H1 (cell line): ENCODE results near the gene CXCR1. TPM values are rescaled to one million over a fixed set of nuclear protein-coding genes. Genes with fewer than 3 reads are reported as not detected.

Experiments used
- CTCF ChIA-PET: fragments of 300-600 bp; sonication (Branson Sonifier 250); formaldehyde crosslinking; loops from one replicate; lab custom pipeline; 2021; ENCODE audit not compliant: partially characterized antibody; lab: Charles Lee
- POLR2A ChIA-PET: fragments of 300-600 bp; sonication (Branson Sonifier 250); formaldehyde crosslinking; loops from one replicate; lab custom pipeline; 2021; ENCODE audit warnings: inconsistent platforms; ENCODE audit not compliant: partially characterized antibody; lab: Charles Lee
- DNase-seq, 2 experiments: peaks; one replicate each; pipeline versions ENCODE4 v3.0.0 to v3.0.0-alpha.2; 2010 to 2022; ENCODE audit warnings: low spot score in 2 of 2, low read depth in 1 of 2, mixed read lengths in 1 of 2
- FAIRE-seq: peaks from 2 replicates; lab custom pipeline; 2011; peaks lifted over from hg19 to GRCh38; lab: Jason Lieb, UNC
- H2AFZ ChIP-seq: 2 replicates; pipeline ENCODE4 v1.8.1; 2012; ENCODE audit warnings: low read length, inconsistent platforms
- H2AK5ac ChIP-seq: 2 replicates; pipeline ENCODE4 v1.6.1; 2013; ENCODE audit warnings: low read depth, low read length
- H2BK120ac ChIP-seq: replicated peaks from 2 replicates; pipeline ENCODE3; 2013; ENCODE audit warnings: low read depth, low read length, inconsistent platforms
- H2BK12ac ChIP-seq: 2 replicates; pipeline ENCODE4 v1.6.1; 2013; ENCODE audit warnings: low read depth, low read length
- H2BK15ac ChIP-seq: 2 replicates; pipeline ENCODE4 v1.6.1; 2013; ENCODE audit warnings: low read length
- H2BK20ac ChIP-seq: 2 replicates; pipeline ENCODE4 v1.6.1; 2013; ENCODE audit warnings: low read length
- H2BK5ac ChIP-seq: 2 replicates; pipeline ENCODE4 v1.6.1; 2013; ENCODE audit warnings: low read depth, low read length
- H3K14ac ChIP-seq: 2 replicates; pipeline ENCODE4 v1.6.1; 2013; ENCODE audit warnings: inconsistent platforms; ENCODE audit not compliant: insufficient read length
- H3K18ac ChIP-seq: 2 replicates; pipeline ENCODE4 v1.6.1; 2013; ENCODE audit warnings: low read length; ENCODE audit errors: extremely low read depth
- H3K23ac ChIP-seq: 2 replicates; pipeline ENCODE4 v1.6.1; 2013; ENCODE audit warnings: inconsistent platforms; ENCODE audit not compliant: insufficient read length
- H3K23me2 ChIP-seq: 2 replicates; pipeline ENCODE4 v1.6.1; 2013; ENCODE audit warnings: low read depth, low read length
- H3K27ac ChIP-seq: 2 replicates; pipeline ENCODE4 v1.6.1; 2011; ENCODE audit warnings: low read depth, low read length, inconsistent platforms
- H3K27me3 ChIP-seq, 4 experiments: replicated peaks in 1 of 4; 1 replicate in 1 of 4; 2 replicates in 3 of 4; pipeline versions ENCODE4 v1.6.1 to v1.8.1; 2011 to 2013; ENCODE audit warnings: low read length in 3 of 4, mild to moderate bottlenecking in 3 of 4, inconsistent platforms in 2 of 4, mixed read lengths in 2 of 4, moderate library complexity in 1 of 4; ENCODE audit not compliant: control insufficient read depth in 3 of 4, insufficient read depth in 3 of 4; ENCODE audit errors: extremely low read depth in 1 of 4
- H3K36me3 ChIP-seq, 4 experiments: 2 replicates each; pipeline versions ENCODE4 v1.6.1 to v1.8.1; 2011 to 2013; ENCODE audit warnings: mild to moderate bottlenecking in 4 of 4, low read length in 3 of 4, moderate library complexity in 2 of 4, control low read depth in 1 of 4, inconsistent platforms in 1 of 4; ENCODE audit not compliant: insufficient read depth in 4 of 4, control insufficient read depth in 2 of 4
- H3K4ac ChIP-seq: replicated peaks from 2 replicates; pipeline ENCODE3; 2013; ENCODE audit warnings: low read length, low read depth, mixed read lengths, inconsistent platforms; ENCODE audit not compliant: insufficient read length
- H3K4me1 ChIP-seq, 4 experiments: replicated peaks in 1 of 4; 1 replicate in 1 of 4; 2 replicates in 3 of 4; pipeline versions ENCODE4 v1.6.1 to v1.8.1; 2011 to 2013; ENCODE audit warnings: low read length in 3 of 4, inconsistent platforms in 2 of 4, mixed read lengths in 1 of 4; ENCODE audit not compliant: insufficient read depth in 4 of 4, control insufficient read depth in 3 of 4
- H3K4me2 ChIP-seq, 2 experiments: 2 replicates each; pipeline versions ENCODE4 v1.6.1 to v1.8.1; 2011 to 2013; ENCODE audit warnings: low read depth in 2 of 2, low read length in 2 of 2, control low read depth in 1 of 2, inconsistent platforms in 1 of 2, mild to moderate bottlenecking in 1 of 2; ENCODE audit not compliant: insufficient read depth in 1 of 2
- H3K4me3 ChIP-seq, 4 experiments: fragments of 200-600, 300-600 bp in 1 of 4; sonication (generic), shearing (Covaris generic), sonication (Bioruptor Twin) in 1 of 4; 2 replicates each; pipeline versions ENCODE4 v1.5.1 to v1.8.1; 2011 to 2016; ENCODE audit warnings: low read length in 4 of 4, low read depth in 3 of 4, control low read depth in 2 of 4, inconsistent platforms in 2 of 4, mild to moderate bottlenecking in 2 of 4, mixed read lengths in 1 of 4, moderate library complexity in 1 of 4; ENCODE audit not compliant: insufficient read depth in 2 of 4; ENCODE audit errors: extremely low read depth in 1 of 4
- H3K56ac ChIP-seq: replicated peaks from 2 replicates; pipeline ENCODE3; 2013; ENCODE audit warnings: low read depth, mild to moderate bottlenecking, mixed read lengths, low read length, inconsistent platforms; ENCODE audit not compliant: insufficient read length
- H3K79me1 ChIP-seq: 2 replicates; pipeline ENCODE4 v1.6.1; 2013; ENCODE audit warnings: low read depth, low read length, control low read depth
- H3K79me2 ChIP-seq, 2 experiments: 2 replicates each; pipeline versions ENCODE4 v1.6.1 to v1.8.1; 2012 to 2013; ENCODE audit warnings: low read length in 2 of 2, mild to moderate bottlenecking in 2 of 2, inconsistent platforms in 1 of 2; ENCODE audit not compliant: insufficient read depth in 2 of 2, control insufficient read depth in 1 of 2
- H3K9ac ChIP-seq, 4 experiments: replicated peaks in 1 of 4; 1 replicate in 1 of 4; 2 replicates in 3 of 4; pipeline versions ENCODE4 v1.6.1 to v1.8.1; 2011 to 2013; ENCODE audit warnings: low read depth in 3 of 4, low read length in 3 of 4, control low read depth in 2 of 4, mild to moderate bottlenecking in 2 of 4, moderate library complexity in 2 of 4, inconsistent platforms in 1 of 4; ENCODE audit errors: extremely low read depth in 1 of 4
- H3K9me3 ChIP-seq, 2 experiments: 2 replicates each; pipeline versions ENCODE4 v1.6.1 to v1.8.1; 2012 to 2013; ENCODE audit warnings: mild to moderate bottlenecking in 2 of 2, moderate library complexity in 2 of 2, control low read depth in 1 of 2, inconsistent platforms in 1 of 2, low read depth in 1 of 2, low read length in 1 of 2, mixed read lengths in 1 of 2; ENCODE audit not compliant: insufficient read depth in 2 of 2
- H4K20me1 ChIP-seq, 2 experiments: replicated peaks in 1 of 2; 2 replicates each; pipeline versions ENCODE3 to v1.8.1; 2011 to 2013; ENCODE audit warnings: inconsistent platforms in 2 of 2, low read length in 2 of 2, mild to moderate bottlenecking in 1 of 2; ENCODE audit not compliant: insufficient read depth in 2 of 2, control insufficient read depth in 1 of 2
- H4K5ac ChIP-seq: 2 replicates; pipeline ENCODE4 v1.6.1; 2013; ENCODE audit warnings: low read length, low read depth, mixed read lengths, inconsistent platforms; ENCODE audit not compliant: insufficient read length
- H4K8ac ChIP-seq: 2 replicates; pipeline ENCODE4 v1.8.0; 2013; ENCODE audit warnings: mild to moderate bottlenecking, moderate library complexity, low read length, inconsistent platforms; ENCODE audit not compliant: insufficient read depth; ENCODE audit errors: extremely low read depth
- H4K91ac ChIP-seq: replicated peaks from 2 replicates; pipeline ENCODE3; 2013; ENCODE audit warnings: low read length, mixed read lengths, inconsistent platforms; ENCODE audit not compliant: insufficient read length
- ASH2L ChIP-seq: fragments of 200-600, 300-600 bp; sonication (generic); IDR thresholded peaks from one replicate; pipeline ENCODE4 v1.7.1; 2017; ENCODE audit warnings: low read length
- CBX5 ChIP-seq: fragments of 300-800, 300-1000 bp; sonication (generic); IDR thresholded peaks from 2 replicates; pipeline ENCODE4 v1.7.1; 2016; ENCODE audit warnings: antibody characterized with exemption, low read length, low read depth
- CTBP2 ChIP-seq: IDR thresholded peaks from 2 replicates; pipeline ENCODE4 v1.7.0; 2011; ENCODE audit warnings: borderline replicate concordance, mild to moderate bottlenecking, moderate library complexity, mixed read lengths, low read length; ENCODE audit not compliant: insufficient read depth, insufficient read length
- GTF2F1 ChIP-seq: IDR thresholded peaks from 2 replicates; pipeline ENCODE4 v1.6.1; 2012; ENCODE audit warnings: low read depth, low read length, improper control_type of control experiment, borderline replicate concordance
- NRF1 ChIP-seq: IDR thresholded peaks from 2 replicates; pipeline ENCODE4 v1.6.1; 2011; ENCODE audit warnings: mild to moderate bottlenecking, low read depth, low read length, improper control_type of control experiment
- POLR2AphosphoS5 ChIP-seq: IDR thresholded peaks from 2 replicates; pipeline ENCODE4 v1.6.1; 2011; ENCODE audit warnings: low read depth, low read length
- SRF ChIP-seq: IDR thresholded peaks from 2 replicates; pipeline ENCODE4 v1.6.1; 2011; ENCODE audit warnings: mild to moderate bottlenecking, low read depth, low read length, moderate library complexity
- WGBS, 2 experiments: shearing (Covaris generic) in 1 of 2; methylation state at CpG; one replicate each; pipeline versions ENCODE4 v1.1.6 to v1.1.7; 2013 to 2015; ENCODE audit warnings: low lambda C conversion rate in 2 of 2, mixed read lengths in 2 of 2, inconsistent platforms in 1 of 2, low coverage in 1 of 2, missing lambda C conversion rate in 1 of 2; ENCODE audit not compliant: insufficient replicate concordance in 2 of 2, insufficient coverage in 1 of 2, insufficient read length in 1 of 2; ENCODE audit errors: extremely low coverage in 1 of 2, missing lambda C conversion rate in 1 of 2; 5-methylcytosine and 5-hydroxymethylcytosine counted together
- polyA plus RNA-seq, 7 experiments: library from polyadenylated mRNA; depleted of rRNA in 3 of 7; stranded (reverse) in 5 of 7; unstranded in 2 of 7; fragments of >200 nt in 5 of 7; fragments of 200-250 nt in 2 of 7; gene quantifications; 1 replicate in 5 of 7; 2 replicates in 1 of 7; 4 replicates in 1 of 7; pipeline versions ENCODE4 v1.2.1 to v1.2.3, GENCODE V29; 2011 to 2013; ENCODE audit warnings: missing spikeins in 2 of 7, mixed read lengths in 2 of 7
- total RNA-seq: library from RNA; stranded (reverse); fragmentation: NEBNext Ultra II Directional; extraction: Animal tissue kit (Norgen Biotek cat#: 25700); gene quantifications from 2 replicates; pipeline ENCODE4 v1.2.1, GENCODE V29; 2021

The CXCR1 gene
- total and polyA plus RNA-seq, 2 of the 8 experiments (the other 6 are each of a cell fraction or from before 2014, with no cell fraction given) = not detected

DNA sequence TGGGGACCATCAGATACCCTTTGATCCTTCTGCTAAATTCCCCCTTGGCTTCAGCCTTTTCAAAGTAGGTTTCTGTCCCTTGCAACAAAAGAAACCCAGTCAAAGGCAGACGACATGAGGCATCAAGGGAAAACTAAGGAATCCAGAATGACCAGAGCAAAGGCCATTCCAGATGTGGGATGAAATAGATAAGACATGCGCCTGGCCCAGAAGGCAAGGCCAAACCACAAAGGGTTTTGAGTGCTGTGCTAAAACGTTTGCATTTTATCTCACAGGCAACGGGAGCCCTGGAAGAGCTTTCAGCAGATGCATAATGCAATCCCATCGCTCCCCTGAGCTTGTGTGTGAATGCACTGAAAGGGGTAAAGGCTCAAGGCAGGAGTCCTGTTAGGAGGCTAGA lies 17.7 kb downstream of the CXCR1 start:
- Histone ChIP-seq H3K4me2 (no peak overlapping the region), H3K9me3 (peaks cover 0 to 7% of the 10 kb centered on the region in 2 experiments; a peak in 2 of 4 replicates), H4K5ac (no peak overlapping the region), H2BK12ac (no peak overlapping the region), H3K79me1 (no peaks in the 10 kb centered on the region), H4K8ac (no peak overlapping the region), H3K23ac (no peak overlapping the region), H3K4me3 (no peak overlapping the region), H3K27ac (no peak overlapping the region), H3K36me3 (no peaks in the 10 kb centered on the region), H3K4me1 (no peaks in the 10 kb centered on the region; a peak in 2 of 7 replicates), H3K23me2 (no peaks in the 10 kb centered on the region; the same call in 1 of the 2 replicates), H4K91ac (no peak overlapping the region), H3K18ac (no peak overlapping the region), H2BK5ac (no peak overlapping the region), H2BK120ac (no peak overlapping the region), H2BK15ac (no peak overlapping the region), H3K14ac (no peak overlapping the region), H3K27me3 (no peaks in the 10 kb centered on the region), H2AK5ac (no peak overlapping the region), H3K9ac (no peak overlapping the region), H3K4ac (no peak overlapping the region), H4K20me1 (no peaks in the 10 kb centered on the region), H3K56ac (no peak overlapping the region), H2BK20ac (no peak overlapping the region), H3K79me2 (no peaks in the 10 kb centered on the region), H2AFZ (no peak overlapping the region)
- DNase-seq (no peak), FAIRE-seq (no peak)
- 81% methylated on average over 5 of the region's 5 CpGs; no CpG with 5 or more reads in 1 of the 2 experiments for WGBS, 2 experiments
- ChIA-PET CTCF (interaction anchor here (0.6 to 1.7 kb wide), 4 partner anchors 12 to 81 kb away, joined by 3 to 5 read pairs (median 4); no protein-coding TSS in a partner anchor), POLR2A (no interaction called here)
- no peak for TF ChIP-seq SRF
- TF ChIP-seq GTF2F1 = no peak
- TF ChIP-seq CTBP2 = no peak
- no peak for TF ChIP-seq POLR2AphosphoS5
- no peak for TF ChIP-seq ASH2L
- no peak for TF ChIP-seq NRF1
- no peak for TF ChIP-seq CBX5
